ENCODE results near the gene DPH2. TPM values are rescaled to one million over a fixed set of nuclear protein-coding genes. Genes with fewer than 3 reads are reported as not detected.
A peak's percentile ranks its signal among the peaks of the same experiment; 100 is the strongest.

The DPH2 gene
- total RNA-seq, 1 experiment from 2014 or later: 38.9 TPM

- no peaks in the 10 kb centered on the region for H3K9me3 Mint-ChIP-seq (ENCODE audit: unreplicated experiment)
- peaks cover 42% of the 10 kb centered on the region for H3K36me3 Mint-ChIP-seq (ENCODE audit: insufficient read depth, unreplicated experiment)
- H3K4me3 Mint-ChIP-seq (ENCODE audit: unreplicated experiment): no peak overlapping the region
- BruUV-seq (replicated peaks): no TSS peak
- CTCF ChIA-PET: interaction anchor here (2.7 to 3.4 kb wide), 2 partner anchors 34 to 46 kb away, joined by 13 to 28 read pairs; no protein-coding TSS in a partner anchor
- POLR2A ChIA-PET: interaction anchor here (1.4 kb wide), 1 partner anchor 46 kb away, joined by 3 read pairs; no protein-coding TSS in a partner anchor
- intact Hi-C loops (cut with micrococcal nuclease): no loop called here
- TF ChIP-seq, protein P1, sequence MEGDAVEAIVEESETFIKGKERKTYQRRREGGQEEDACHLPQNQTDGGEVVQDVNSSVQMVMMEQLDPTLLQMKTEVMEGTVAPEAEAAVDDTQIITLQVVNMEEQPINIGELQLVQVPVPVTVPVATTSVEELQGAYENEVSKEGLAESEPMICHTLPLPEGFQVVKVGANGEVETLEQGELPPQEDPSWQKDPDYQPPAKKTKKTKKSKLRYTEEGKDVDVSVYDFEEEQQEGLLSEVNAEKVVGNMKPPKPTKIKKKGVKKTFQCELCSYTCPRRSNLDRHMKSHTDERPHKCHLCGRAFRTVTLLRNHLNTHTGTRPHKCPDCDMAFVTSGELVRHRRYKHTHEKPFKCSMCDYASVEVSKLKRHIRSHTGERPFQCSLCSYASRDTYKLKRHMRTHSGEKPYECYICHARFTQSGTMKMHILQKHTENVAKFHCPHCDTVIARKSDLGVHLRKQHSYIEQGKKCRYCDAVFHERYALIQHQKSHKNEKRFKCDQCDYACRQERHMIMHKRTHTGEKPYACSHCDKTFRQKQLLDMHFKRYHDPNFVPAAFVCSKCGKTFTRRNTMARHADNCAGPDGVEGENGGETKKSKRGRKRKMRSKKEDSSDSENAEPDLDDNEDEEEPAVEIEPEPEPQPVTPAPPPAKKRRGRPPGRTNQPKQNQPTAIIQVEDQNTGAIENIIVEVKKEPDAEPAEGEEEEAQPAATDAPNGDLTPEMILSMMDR (IDR thresholded peaks at IDR 0.05; ENCODE audit: unreplicated experiment): no peak
- DNase-seq (ENCODE audit: unreplicated experiment): no peak
- H3K4me1 Mint-ChIP-seq (ENCODE audit: insufficient read depth, unreplicated experiment): no peaks in the 10 kb centered on the region
- no peak overlapping the region for H3K27ac Mint-ChIP-seq (ENCODE audit: low read depth, unreplicated experiment)
- no peaks in the 10 kb centered on the region for H3K27me3 Mint-ChIP-seq (ENCODE audit: insufficient read depth, unreplicated experiment)
Measured at GRCh38 chr1:44002165-44002564, 32.4 kb downstream of the DPH2 start.

GRCh38 chr1:44002606-44003157 lies 32.9 kb downstream of the DPH2 start:
- Mint-ChIP-seq H3K4me1 (ENCODE audit: insufficient read depth, unreplicated experiment) (no peaks in the 10 kb centered on the region), H3K36me3 (ENCODE audit: insufficient read depth, unreplicated experiment) (peaks cover 38% of the 10 kb centered on the region)
- POLR2A ChIA-PET: interaction anchor here (0.5 to 1.4 kb wide), 2 partner anchors 39 to 45 kb away, joined by 3 to 4 read pairs; no protein-coding TSS in a partner anchor

GRCh38 chr1:44008259-44008658 lies 38.4 kb downstream of the DPH2 start:
- no peak for DNase-seq (ENCODE audit: unreplicated experiment)
- no peaks in the 10 kb centered on the region for H3K9me3 Mint-ChIP-seq (ENCODE audit: unreplicated experiment)
- TF ChIP-seq, protein P1 (IDR thresholded peaks at IDR 0.05; ENCODE audit: unreplicated experiment): no peak
- no peaks in the 10 kb centered on the region for H3K4me1 Mint-ChIP-seq (ENCODE audit: insufficient read depth, unreplicated experiment)
- POLR2A ChIA-PET: no interaction called here
- intact Hi-C loops (cut with micrococcal nuclease): no loop called here
- CTCF ChIA-PET: interaction anchor here (0.6 to 2.2 kb wide), 3 partner anchors 28 to 748 kb away, joined by 4 to 10 read pairs (median 7); no protein-coding TSS in a partner anchor
- BruUV-seq (replicated peaks): no TSS peak
- H3K4me3 Mint-ChIP-seq (ENCODE audit: unreplicated experiment): no peak overlapping the region
- no peaks in the 10 kb centered on the region for H3K27me3 Mint-ChIP-seq (ENCODE audit: insufficient read depth, unreplicated experiment)
- no peak overlapping the region for H3K27ac Mint-ChIP-seq (ENCODE audit: low read depth, unreplicated experiment)
- H3K36me3 Mint-ChIP-seq (ENCODE audit: insufficient read depth, unreplicated experiment): peaks cover 21% of the 10 kb centered on the region

More at GRCh38 chr1:44002606-44003157, 32.9 kb downstream of the DPH2 start:
- Mint-ChIP-seq H3K27ac (ENCODE audit: low read depth, unreplicated experiment) (no peak overlapping the region), H3K27me3 (ENCODE audit: insufficient read depth, unreplicated experiment) (no peaks in the 10 kb centered on the region), H3K9me3 (ENCODE audit: unreplicated experiment) (no peaks in the 10 kb centered on the region), H3K4me3 (ENCODE audit: unreplicated experiment) (no peak overlapping the region)
- no TSS peak for BruUV-seq (replicated peaks)
- CTCF ChIA-PET: interaction anchor here (2.7 to 3.4 kb wide), 2 partner anchors 34 to 46 kb away, joined by 13 to 28 read pairs; no protein-coding TSS in a partner anchor
- TF ChIP-seq, protein P1 (IDR thresholded peaks at IDR 0.05; ENCODE audit: unreplicated experiment): peak; percentile 32
- intact Hi-C loops (cut with micrococcal nuclease): no loop called here
- no peak for DNase-seq (ENCODE audit: unreplicated experiment)

DNA sequence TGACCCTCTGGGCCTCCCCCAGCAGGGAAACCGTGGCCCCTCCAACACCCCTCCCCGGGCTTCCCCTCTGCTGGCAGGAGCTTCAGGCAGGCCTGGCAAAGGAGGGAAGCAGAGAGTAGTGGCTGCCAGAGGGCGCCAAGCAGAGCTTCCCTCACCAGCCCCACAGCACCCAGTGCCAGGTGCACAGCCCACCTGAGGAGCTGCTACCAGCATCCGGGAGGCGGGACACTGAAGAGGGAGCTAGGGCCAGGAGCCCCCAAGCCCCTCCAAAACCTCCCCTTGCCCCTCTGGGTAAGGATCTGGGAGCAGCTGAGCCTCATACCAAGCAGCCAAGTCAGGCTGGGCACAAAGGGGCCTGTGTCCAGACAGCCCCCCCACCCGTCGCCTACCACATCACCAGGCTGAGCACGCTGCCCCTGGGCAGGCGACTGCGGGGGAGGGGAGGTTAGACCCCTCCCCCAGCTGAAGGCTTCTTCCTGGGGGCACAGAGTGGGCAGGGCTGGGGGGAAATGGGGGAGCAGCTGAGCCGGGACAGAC lies 41.2 kb downstream of the DPH2 start:
- ChIA-PET POLR2A (no interaction called here), CTCF (interaction anchor here (0.6 to 1.2 kb wide), 5 partner anchors 10 to 196 kb away, joined by 3 to 7 read pairs (median 3); partner anchors contain the start of gene SLC6A9)
- H3K4me3 Mint-ChIP-seq (ENCODE audit: unreplicated experiment): no peak overlapping the region
- no peaks in the 10 kb centered on the region for H3K4me1 Mint-ChIP-seq (ENCODE audit: insufficient read depth, unreplicated experiment)
- no peak overlapping the region for H3K27ac Mint-ChIP-seq (ENCODE audit: low read depth, unreplicated experiment)
- no TSS peak for BruUV-seq (replicated peaks)
- no peaks in the 10 kb centered on the region for H3K27me3 Mint-ChIP-seq (ENCODE audit: insufficient read depth, unreplicated experiment)
- no peaks in the 10 kb centered on the region for H3K9me3 Mint-ChIP-seq (ENCODE audit: unreplicated experiment)
- H3K36me3 Mint-ChIP-seq (ENCODE audit: insufficient read depth, unreplicated experiment): peaks cover 11% of the 10 kb centered on the region
- intact Hi-C loops (cut with micrococcal nuclease): no loop called here
- TF ChIP-seq, protein P1 (IDR thresholded peaks at IDR 0.05; ENCODE audit: unreplicated experiment): no peak
- no peak for DNase-seq (ENCODE audit: unreplicated experiment)

Data from MCF 10A (cell line).